ENCODE results near the gene BUD23. TPM values are rescaled to one million over a fixed set of nuclear protein-coding genes. Genes with fewer than 3 reads are reported as not detected.

The BUD23 gene
- total RNA-seq, 1 experiment from 2014 or later, result 173 TPM

GRCh38 chr7:73741600-73741999 lies 58.2 kb downstream of the BUD23 start:
- no peak for DNase-seq (ENCODE audit: low read depth)

GRCh38 chr7:73742338-73742752 lies 58.9 kb downstream of the BUD23 start:
- no peak for DNase-seq (ENCODE audit: low read depth)

GRCh38 chr7:73742753-73743641 lies 59.6 kb downstream of the BUD23 start:
- peak; percentile 53 for DNase-seq (ENCODE audit: low read depth)

GRCh38 chr7:73746378-73746777 lies 63.0 kb downstream of the BUD23 start:
- no peak for DNase-seq (ENCODE audit: low read depth)

Other genes starting within 250 kb of the BUD23 start
- 1.7 and 3.5 TPM in 2 replicates for gene FZD9, start 249.8 kb upstream of the BUD23 start, total RNA-seq (2014; rRNA removed; shearing (Covaris generic))
- gene BAZ1B, start 161.3 kb upstream of the BUD23 start, total RNA-seq (2014; rRNA removed; shearing (Covaris generic)), result 133 and 169 TPM in 2 replicates
- 56.7 and 66.7 TPM in 2 replicates for gene BCL7B, start 125.9 kb upstream of the BUD23 start, total RNA-seq (2014; rRNA removed; shearing (Covaris generic))
- gene TBL2, start 105.0 kb upstream of the BUD23 start, total RNA-seq (2014; rRNA removed; shearing (Covaris generic)), result 70.2 and 101 TPM in 2 replicates
- gene MLXIPL, start 59.1 kb upstream of the BUD23 start, total RNA-seq (2014; rRNA removed; shearing (Covaris generic)), result 5.4 TPM in 1 of 2 replicates, not detected in the other
- gene VPS37D, start 15.8 kb upstream of the BUD23 start, total RNA-seq (2014; rRNA removed; shearing (Covaris generic)), result 3.7 and 4.6 TPM in 2 replicates
- 0.06 and 1.0 TPM in 2 replicates for gene DNAJC30, start 144 bp upstream of the BUD23 start, total RNA-seq (2014; rRNA removed; shearing (Covaris generic))
- gene STX1A, start 36.1 kb downstream of the BUD23 start, total RNA-seq (2014; rRNA removed; shearing (Covaris generic)), result 65.7 and 133 TPM in 2 replicates
- gene ABHD11, start 55.2 kb downstream of the BUD23 start, total RNA-seq (2014; rRNA removed; shearing (Covaris generic)), result 24.2 and 30.0 TPM in 2 replicates
- gene CLDN3, start 86.7 kb downstream of the BUD23 start, total RNA-seq (2014; rRNA removed; shearing (Covaris generic)), result 0.11 TPM in 1 of 2 replicates, not detected in the other
- 0.15 and 1.4 TPM in 2 replicates for gene CLDN4, start 147.4 kb downstream of the BUD23 start, total RNA-seq (2014; rRNA removed; shearing (Covaris generic))
- 0.48 and 2.3 TPM in 2 replicates for gene METTL27, start 158.9 kb downstream of the BUD23 start, total RNA-seq (2014; rRNA removed; shearing (Covaris generic))
- gene TMEM270, start 177.6 kb downstream of the BUD23 start, total RNA-seq (2014; rRNA removed; shearing (Covaris generic)), result 0.69 and 1.5 TPM in 2 replicates